ENCODE data around the gene OVOL3.
"Not testable (repeated sequence)": the region's sequence is repeated elsewhere in the genome, so short reads cannot be mapped to it uniquely, and the experiment has no call there.

The OVOL3 gene

GRCh38 chr19:36110487-36111199 is at the start of gene OVOL3:
Gene OVOL3, plus strand, starts transcription at chr19:36111143. Its CDS starts 60 bp downstream, at chr19:36111203.
- no peak for DNase-seq

DNA sequence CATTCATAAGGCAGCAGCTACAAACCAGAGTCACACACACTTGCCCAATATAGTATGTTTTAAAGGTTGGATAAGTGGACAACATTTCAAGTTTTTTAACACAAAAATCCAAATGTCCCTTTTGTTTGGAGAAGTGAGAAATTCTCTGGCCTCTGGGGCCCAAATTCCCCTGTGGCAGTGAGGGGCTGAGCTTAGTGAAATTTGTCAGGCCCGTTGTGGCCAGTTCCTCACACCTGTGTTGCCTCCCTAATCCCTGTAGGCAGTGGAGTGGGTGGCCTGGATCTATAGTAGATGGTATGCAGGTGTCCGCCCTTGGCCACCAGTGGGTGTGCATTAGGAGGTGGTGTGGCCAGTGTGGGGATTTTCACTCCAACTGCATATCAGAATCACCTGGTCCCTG is 49.6 kb upstream of the OVOL3 start:
- no peak for DNase-seq

DNA sequence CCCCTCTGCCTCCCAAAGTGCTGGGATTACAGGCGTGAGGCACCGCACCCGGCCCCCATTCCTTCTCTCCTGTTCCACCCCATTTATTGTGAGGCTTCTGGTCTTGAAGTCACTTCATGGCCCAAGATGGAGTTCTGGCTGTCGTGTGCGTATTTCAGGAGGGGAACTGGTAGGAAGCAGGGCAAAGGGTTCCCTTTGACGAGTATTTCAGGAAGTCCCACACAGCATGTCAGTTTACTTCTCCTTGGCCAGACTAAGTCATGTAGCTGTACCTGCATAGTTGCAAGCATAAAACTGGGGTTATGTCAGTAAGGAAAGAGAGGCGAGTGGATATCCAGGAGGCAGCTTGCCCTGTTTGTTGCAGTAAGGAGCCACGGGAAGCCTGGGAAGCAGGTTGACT is 46.1 kb upstream of the OVOL3 start:
- no peak for DNase-seq

GRCh38 chr19:36067681-36068080 is 43.3 kb upstream of the OVOL3 start:
- no peak for DNase-seq

GRCh38 chr19:36068810-36069499 is 42.0 kb upstream of the OVOL3 start:
- DNase-seq: not testable (repeated sequence)

GRCh38 chr19:36072081-36072480 is 38.9 kb upstream of the OVOL3 start:
- no peak for DNase-seq

DNA sequence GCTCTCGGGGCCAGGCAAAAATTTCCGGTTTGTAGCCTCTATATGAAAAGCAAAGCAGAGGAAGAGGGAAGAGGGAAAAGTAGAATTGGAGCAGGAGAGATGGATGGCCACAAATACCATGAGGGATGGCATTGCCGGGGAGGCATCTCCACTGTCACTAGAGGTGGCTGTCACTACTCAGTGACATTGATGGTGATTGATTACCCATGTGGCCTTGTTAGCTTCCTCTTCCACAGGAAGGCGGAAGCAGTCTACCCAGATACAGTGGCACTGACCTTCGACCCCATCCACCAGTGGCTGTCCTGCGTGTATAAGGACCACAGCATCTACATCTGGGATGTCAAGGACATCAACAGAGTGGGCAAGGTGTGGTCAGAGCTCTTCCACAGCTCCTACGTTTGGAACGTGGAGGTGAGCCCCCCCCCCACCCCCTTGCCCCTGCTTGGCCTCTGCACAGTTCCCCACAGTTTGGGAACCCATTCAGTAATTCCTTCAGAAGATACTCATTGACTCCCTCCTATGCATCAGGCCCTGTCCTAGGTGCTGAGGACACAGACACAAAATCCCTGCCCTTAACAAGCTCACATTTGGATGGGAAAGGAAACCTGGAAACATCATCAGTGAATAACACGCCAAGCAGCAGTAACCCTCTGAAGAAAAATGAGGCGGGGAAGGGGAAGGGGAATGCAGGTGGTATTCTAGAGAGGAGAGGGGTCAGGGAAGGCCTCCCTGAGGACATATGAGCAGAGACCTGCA is 37.6 kb upstream of the OVOL3 start:
- no peak for DNase-seq

GRCh38 chr19:36079389-36079945 is 31.5 kb upstream of the OVOL3 start:
- no peak for DNase-seq

DNA sequence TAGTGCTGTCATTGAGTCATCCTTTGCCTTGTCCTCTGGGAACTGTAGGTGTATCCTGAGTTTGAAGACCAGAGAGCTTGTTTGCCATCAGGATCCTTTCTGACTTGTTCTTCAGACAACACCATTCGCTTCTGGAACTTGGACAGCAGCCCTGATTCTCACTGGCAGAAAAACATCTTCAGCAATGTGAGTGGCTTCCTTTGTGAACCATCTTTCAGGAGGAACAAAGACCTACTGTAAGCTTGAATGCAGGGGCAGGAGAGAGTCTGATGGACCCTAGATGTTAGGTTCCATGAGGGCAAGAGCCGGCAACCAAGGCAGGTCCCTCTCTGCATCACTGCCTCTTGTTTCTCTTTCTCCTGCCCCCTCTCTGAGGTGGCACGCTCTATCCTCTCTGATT is 29.6 kb upstream of the OVOL3 start:
- DNase-seq: no peak

GRCh38 chr19:36081894-36082293 is 29.0 kb upstream of the OVOL3 start:
- no peak for DNase-seq

GRCh38 chr19:36082916-36083315 is 28.0 kb upstream of the OVOL3 start:
- no peak for DNase-seq

DNA sequence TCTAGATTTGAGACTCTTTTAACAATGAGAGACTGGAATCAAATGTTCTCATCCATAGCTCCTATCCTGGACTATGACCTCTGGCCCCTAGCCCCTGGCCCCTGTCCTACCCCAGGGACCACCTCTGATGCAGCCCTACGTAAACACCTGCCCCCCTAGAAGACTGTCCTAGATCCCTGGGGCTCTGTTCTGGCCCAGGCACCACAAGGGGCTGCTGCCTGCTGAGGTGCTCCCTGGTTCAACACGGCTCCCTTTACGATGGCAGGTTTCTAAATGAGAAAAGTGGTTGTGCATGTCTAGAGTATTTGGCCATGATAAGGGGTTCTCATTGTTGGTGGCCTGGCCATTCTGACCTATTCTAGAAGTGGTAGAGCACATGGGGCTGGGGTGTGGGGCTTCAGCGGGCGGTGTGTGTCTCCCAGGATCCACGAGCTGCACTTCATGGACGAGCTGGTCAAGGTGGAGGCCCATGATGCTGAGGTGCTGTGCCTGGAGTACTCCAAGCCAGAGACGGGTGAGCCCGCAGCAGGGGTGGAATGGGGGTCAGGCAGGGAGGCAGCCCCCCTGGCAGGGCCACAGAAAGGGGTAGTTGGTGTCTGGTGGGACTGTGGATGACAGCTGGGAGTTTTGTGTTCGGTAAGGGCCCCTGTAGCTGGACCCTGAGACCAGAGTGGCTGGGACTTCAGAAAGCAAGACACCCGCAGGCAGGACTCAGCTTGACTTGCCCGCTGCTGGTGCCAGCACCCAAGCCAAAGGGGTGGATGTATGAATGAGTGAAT is 26.5 kb upstream of the OVOL3 start:
- no peak for DNase-seq

DNA sequence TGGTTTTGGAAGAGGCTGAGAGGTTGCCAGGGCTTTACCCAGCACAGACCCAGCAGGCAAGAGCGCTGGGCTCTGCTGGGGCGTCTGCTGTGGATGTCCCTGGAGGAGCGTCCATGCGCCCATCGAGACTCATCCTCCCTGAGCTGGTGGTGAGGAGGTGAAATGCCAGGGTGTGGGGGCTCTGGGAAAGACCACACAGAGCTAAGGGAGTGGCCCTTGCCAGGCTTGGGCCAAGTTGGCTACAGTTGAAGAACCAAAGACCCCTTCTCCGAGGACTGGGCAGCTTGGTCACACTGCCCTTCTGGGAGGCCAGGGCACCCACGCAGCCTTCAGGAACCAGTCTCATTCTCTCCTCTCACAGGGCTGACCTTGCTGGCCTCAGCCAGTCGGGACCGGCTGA is 24.6 kb upstream of the OVOL3 start:
- no peak for DNase-seq

DNA sequence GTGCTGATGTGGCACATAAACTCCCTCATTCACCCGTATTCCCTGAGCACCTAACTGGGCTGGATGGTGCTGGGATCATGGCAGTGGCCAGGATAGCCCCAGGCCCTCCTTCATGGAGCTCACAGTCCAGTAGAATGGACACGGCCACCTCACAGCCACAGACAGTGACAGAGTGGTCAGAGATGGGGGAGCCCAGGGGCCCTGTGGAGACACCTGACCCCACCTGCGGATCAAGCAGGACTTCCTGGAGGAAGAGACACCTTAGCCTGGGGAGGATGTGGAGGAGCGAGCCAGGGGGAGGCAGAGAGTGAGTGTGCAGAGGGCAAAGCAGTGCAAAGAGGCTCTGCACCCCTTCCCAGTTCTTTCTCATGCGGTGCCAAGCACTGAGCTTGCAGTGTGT is 21.1 kb upstream of the OVOL3 start:
- DNase-seq: no peak

DNA sequence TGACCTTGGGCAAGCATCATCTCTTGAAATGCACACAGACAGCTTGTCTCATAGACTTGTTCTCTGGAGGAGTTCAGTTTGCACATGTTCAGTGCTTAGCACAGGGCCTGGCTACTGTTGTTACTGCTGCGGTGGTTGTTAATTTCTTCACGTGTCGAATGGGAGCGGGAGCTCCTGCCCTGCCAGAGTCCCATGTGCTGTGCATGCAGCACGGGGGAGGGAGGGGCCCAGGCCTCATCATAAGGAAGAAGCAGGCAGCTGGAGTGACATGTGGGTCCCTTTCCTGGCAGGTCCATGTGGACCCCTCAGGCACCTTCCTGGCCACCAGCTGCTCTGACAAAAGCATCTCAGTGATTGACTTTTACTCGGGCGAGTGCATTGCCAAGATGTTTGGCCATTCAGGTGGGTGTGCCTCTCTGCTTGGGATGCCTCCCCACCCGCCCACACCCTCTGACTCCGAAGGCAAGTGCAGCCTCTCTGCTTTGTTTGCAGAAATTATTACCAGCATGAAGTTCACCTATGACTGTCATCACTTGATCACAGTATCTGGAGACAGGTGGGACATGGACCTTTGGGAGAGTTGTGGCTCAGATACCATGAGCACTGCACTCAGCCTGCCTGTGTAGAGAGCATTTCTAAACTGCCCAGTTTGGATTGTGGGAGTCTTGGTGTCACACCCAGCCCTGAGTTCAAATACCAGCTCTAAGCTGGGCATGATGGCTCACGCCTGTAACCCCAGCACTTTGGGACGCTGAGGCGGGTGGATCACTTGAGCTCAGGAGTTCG is 19.8 kb upstream of the OVOL3 start:
- no peak for DNase-seq

DNA sequence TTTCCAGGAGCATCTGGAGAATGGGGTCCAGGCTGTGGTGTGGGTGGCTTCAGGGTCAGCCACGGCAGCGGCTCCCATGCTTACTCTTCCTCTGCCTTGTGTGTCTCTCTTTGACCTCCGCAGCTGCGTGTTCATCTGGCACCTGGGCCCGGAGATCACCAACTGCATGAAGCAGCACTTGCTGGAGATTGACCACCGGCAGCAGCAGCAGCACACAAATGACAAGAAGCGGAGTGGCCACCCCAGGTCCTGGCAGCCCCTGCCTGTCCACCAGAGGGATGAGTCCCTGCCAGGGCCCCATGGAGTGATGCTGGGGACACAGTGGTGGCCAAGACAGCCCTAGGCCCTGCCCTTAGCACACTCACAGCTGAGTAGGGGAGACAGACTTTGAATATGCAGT is 18.4 kb upstream of the OVOL3 start:
- DNase-seq: no peak

DNA sequence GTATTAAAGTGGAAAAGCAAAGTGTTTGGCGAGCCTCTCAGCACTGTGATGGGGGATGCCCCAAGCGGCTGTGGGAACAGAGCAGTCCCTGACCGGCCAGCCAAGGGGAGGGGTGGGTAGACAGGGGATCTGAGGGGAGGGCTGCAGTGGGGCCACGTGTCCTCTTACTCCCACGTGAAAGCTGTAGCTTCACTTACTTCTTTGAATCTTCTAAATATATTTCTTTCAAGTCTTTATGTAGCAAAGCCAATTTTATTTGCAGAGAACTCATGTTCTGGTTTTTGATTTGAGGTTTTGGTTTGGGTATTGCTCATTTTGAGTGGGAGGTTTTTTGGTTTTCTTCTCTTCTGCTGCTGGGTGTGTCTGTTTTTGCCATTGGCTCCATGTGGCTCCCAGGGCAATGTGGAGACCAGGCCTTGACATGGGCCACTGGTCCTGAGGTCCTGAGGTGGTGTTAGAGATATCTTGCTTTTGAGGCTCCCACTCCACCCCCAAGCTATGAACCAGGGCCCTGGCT is 17.7 kb upstream of the OVOL3 start:
- no peak for DNase-seq

GRCh38 chr19:36093687-36094086 is 17.3 kb upstream of the OVOL3 start:
- DNase-seq: no peak

GRCh38 chr19:36097036-36097435 is 13.9 kb upstream of the OVOL3 start:
- DNase-seq: no peak

DNA sequence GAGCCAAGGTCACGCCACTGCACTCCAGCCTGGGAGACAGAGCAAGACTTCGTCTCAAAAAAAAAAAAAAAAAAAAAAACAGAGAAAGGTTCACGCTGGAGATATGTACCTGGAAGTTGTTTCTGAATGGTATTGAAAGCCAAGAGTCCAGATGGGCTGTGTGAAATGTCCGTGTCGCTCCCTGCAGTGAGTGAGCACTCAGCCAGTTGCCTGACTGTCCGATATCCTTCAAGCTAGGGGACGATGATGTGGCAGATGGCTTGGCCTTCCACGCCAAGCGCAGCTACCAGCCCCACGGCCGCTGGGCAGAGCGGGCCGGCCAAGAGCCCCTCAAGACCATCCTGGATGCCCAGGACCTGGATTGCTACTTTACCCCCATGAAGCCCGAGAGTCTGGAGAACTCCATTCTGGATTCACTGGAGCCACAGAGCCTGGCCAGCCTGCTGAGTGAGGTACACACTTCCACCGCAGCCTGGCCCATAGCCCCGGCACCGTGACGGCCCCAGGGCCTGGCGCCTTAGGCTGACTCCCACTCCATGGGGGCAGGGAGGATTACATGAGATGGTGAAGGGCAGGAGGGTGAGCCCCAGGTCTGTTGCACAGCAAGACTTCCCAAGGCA is 11.7 kb upstream of the OVOL3 start:
- DNase-seq: no peak

DNA sequence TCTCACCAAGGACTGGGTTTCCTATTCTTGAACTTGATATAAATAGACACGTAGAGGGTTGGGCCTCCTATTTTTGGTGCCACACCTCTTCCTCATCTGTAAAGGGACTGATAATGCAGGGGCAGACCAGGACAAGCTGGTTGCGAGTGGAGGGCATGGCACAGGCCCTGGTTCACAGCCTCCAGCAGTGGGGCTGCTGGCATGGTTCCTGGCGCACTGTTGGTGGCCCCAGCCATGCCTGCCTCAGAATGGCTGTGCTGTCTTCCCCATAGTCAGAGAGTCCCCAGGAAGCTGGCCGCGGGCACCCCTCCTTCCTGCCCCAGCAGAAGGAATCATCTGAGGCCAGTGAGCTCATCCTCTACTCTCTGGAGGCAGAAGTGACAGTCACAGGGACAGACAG is 10.5 kb upstream of the OVOL3 start:
- DNase-seq: no peak
